T-helper 2 cell treated with Interferon-gamma antibody and Interleukin-4, amounts not matched to agents 100 ng/mL and 5 ng/mL, for 36 hours (primary cell): ENCODE measurements around the gene FTCD. TPM values are rescaled to one million over a fixed set of nuclear protein-coding genes. Genes with fewer than 3 reads are reported as not detected.

Experiments
- intact Hi-C: fragments of 100-400 bp; cut with micrococcal nuclease; formaldehyde crosslinking; loops from one replicate; pipeline ENCODE4 v1.15.1; 2023
- total RNA-seq: library from RNA; stranded (reverse); gene quantifications from 2 replicates; pipeline ENCODE4 v1.2.3, GENCODE V29; 2022

FTCD gene
- total RNA-seq, 1 donor from 2014 or later = 0.25 TPM

DNA sequence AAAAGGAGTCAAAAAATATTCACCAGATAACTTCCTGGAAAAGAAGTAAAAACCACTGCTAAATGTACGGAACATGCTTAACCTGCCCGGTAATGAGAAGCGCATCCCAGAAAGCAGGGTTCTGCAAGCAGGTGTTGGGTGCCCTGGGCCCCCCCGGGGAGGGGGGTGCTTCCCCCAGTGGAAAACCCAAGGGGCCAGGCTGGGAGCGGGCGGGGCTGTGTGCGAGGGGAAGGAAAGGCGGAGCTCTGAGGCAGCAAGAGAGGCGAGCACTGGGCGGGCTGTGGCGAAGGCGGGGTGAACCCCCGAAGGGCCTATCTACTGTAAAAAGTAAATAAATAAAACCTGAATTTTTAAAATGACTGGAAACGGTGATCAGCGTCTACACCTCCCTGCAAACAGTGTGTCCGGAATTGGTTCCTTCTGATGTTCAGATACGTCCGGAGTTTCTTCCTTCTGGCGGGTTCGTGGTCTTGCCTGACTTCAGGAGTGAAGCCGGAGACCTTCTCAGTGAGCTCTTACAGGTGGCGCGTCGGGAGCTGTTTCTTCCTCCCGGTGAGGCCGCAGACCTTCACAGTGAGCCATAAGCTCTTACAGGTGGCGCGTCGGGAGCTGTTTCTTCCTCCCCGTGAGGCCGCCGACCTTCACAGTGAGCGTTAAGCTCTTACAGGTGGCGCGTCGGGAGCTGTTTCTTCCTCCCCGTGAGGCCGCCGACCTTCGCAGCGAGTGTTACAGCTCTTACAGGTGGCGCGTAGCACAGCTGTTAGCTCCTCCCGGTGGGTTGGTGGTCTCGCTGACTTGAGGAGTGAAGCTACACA, 13.4 kb downstream of the FTCD start:
- intact Hi-C loops = loop anchor here (2.0 to 5.0 kb wide), 2 partner anchors 87 to 145 kb away; partner anchors contain the start of genes LSS, MCM3AP and YBEY

DNA sequence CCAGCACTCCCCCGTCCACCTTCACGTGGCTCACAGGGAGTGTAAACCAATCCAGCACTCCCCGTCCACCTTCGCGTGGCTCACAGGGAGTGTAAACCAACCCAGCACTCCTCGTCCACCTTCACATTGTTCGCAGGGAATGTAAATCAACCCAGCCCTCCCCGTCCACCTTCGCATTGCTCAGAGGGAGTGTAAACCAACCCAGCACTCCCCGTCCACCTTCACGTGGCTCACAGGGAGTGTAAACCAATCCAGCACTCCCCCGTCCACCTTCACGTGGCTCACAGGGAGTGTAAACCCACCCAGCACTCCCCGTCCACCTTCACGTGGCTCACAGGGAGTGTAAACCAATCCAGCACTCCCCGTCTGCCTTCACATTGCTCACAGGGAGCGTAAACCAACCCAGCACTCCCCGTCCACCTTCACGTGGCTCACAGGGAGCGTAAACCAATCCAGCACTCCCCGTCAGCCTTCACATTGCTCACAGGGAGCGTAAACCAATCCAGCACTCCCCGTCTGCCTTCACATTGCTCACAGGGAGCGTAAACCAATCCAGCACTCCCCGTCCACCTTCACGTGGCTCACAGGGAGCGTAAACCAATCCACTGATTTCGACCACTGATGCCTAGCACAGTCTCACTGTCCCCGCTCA, 14.9 kb downstream of the FTCD start:
- intact Hi-C loops = loop anchor here (5.0 kb wide), 1 partner anchor 147 kb away; the partner anchor contains the start of genes MCM3AP and YBEY

DNA sequence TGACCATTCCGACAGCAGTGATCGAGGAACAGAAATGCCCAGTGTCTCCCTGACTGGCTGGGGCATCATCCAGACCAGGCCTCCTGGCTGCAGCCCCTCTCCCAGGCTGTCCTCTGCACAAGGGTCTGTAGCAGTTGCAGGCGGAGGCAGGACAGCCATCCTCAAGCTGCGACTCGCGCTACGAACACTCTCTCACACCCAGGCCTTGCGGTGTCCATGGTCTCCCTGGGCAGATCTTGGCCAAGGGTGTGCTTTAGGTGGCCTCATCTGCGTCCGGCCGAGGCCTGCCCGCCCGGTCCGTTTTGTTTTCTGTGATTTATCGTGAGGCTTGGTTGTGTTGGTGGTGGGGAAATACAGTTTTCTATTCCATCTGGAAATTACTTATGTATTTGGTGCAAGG, 15.7 kb downstream of the FTCD start:
- intact Hi-C loops = loop anchor here (5.0 kb wide), 1 partner anchor 148 kb away; the partner anchor contains the start of genes MCM3AP and YBEY

DNA sequence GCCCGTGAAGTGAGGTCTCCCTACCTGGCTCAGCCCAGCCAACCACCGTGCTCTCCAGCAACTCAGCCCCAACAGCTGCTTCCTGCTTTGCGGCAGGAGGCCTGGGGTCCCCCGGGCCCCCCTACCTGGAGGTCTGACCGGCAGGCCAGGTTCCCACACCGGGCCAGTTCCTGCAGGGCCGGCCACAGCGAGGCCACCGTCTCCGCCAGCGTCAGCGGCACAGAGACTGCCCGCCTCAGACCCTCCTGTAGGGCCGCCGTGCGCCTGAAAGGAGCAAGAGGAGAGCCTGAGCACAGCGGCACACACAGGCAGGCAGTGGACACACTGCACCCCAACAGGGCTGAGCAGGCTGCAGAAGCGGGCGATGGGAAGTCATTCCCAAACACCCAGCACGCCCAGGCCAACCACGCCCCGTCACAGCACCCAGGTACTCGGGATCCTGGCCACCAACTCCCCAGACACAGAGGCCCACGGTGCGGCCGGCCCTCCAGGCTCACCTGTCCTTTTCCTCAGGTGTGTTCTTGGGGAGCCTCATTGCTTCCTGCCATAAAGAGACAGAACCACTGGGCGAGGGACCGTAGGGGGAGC, 16.9 kb downstream of the FTCD start:
- intact Hi-C loops = no loop called here

DNA sequence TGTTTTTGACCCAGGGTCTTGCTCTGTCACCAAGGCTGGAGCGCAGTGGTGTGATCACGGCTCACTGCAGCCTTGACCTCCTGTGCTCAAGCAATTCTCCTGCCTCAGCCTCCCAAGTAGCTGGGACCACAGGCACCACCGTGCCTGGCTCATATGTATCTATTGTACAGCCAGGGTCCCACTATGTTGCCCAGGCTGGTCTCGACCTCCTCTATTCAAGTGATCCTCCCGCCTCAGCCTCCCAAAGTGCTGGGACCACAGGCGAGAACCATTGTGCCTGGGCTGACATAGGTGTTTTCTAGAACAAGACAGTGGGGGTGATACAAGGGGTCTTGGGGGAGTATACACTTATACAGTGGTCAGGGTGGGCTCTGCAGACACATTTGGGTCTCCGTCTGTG, 17.5 kb downstream of the FTCD start:
- intact Hi-C loops = no loop called here

DNA sequence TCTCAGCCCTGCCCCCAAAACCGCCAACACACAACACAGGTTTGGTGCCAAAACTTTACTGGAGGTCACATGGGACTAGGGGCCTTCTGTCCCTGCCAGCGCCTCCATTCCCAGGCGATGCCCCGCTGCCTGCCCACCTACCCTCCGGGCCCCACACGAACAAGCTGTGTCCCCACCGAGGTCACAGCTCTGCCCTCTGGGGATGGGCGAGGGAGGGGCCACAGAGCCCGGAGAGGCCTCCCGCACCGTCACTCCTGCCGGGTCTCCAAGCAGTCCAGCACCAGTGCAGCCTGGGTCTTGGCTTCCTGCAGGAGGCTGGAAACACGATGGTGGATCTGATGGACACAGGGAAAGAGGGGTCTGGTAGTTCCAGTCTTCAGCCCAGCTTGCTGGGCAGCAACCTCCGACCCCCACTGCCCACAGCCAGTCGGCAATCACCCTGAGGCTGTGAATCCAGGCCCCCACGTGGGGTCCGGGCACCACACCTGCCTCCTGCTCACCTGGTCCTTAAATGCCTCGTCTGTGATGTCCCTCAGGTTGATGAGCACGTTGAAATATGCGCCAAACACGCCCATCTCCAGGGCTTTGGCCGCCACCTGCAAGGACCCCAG, 18.5 kb downstream of the FTCD start:
- intact Hi-C loops = no loop called here

DNA sequence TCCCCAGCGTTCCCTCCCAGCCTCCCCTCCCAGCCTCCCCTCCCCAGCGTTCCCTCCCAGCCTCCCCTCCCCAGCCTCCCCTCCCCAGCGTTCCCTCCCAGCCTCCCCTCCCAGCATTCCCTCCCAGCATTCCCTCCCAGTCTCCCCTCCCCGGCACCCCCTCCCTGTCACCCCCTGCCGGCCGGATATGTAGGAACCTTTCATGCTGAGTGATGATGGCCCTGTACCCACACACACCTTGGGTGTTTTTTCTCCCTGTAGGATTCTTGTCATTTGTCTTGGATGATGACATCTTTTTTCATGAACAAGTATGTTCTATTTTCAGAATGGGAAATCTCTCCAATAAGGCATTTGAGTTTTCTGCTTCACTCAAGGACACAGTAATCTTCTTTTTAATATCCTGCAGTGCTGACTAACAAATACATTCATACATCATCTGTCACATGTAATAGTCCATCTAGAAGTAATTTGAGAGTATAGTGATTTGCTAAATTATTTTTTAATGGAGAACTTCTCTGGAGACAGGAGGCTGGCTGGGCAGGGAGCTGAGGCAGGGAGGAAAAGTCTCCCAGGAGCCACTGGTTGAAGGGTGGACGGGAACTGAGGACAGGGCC, 19.5 kb downstream of the FTCD start:
- intact Hi-C loops = no loop called here

DNA sequence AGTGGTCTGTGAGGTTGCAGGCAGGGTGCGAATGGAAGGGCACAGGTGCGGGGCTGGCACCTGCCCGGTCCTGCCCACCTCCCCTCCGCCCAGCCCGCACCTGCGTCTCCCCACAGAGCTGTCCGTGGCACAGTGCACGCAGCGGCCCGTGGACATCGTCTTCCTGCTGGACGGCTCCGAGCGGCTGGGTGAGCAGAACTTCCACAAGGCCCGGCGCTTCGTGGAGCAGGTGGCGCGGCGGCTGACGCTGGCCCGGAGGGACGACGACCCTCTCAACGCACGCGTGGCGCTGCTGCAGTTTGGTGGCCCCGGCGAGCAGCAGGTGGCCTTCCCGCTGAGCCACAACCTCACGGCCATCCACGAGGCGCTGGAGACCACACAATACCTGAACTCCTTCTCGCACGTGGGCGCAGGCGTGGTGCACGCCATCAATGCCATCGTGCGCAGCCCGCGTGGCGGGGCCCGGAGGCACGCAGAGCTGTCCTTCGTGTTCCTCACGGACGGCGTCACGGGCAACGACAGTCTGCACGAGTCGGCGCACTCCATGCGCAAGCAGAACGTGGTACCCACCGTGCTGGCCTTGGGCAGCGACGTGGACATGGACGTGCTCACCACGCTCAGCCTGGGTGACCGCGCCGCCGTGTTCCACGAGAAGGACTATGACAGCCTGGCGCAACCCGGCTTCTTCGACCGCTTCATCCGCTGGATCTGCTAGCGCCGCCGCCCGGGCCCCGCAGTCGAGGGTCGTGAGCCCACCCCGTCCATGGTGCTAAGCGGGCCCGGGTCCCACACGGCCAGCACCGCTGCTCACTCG, 23.3 kb downstream of the FTCD start:
- intact Hi-C loops = no loop called here

DNA sequence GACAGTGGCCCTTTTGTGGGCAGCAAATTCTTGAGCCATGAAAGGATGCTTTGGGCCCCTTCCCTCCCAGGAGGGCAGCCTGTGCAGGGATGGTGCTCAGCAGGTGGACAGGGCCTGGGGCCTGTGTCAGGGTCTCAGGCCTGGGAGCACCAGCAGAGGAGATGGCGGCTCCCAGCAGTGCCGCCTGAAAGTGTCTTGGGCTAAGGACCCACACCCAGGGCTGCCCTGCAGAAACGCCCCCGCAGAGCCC, 23.9 kb downstream of the FTCD start:
- intact Hi-C loops = no loop called here

DNA sequence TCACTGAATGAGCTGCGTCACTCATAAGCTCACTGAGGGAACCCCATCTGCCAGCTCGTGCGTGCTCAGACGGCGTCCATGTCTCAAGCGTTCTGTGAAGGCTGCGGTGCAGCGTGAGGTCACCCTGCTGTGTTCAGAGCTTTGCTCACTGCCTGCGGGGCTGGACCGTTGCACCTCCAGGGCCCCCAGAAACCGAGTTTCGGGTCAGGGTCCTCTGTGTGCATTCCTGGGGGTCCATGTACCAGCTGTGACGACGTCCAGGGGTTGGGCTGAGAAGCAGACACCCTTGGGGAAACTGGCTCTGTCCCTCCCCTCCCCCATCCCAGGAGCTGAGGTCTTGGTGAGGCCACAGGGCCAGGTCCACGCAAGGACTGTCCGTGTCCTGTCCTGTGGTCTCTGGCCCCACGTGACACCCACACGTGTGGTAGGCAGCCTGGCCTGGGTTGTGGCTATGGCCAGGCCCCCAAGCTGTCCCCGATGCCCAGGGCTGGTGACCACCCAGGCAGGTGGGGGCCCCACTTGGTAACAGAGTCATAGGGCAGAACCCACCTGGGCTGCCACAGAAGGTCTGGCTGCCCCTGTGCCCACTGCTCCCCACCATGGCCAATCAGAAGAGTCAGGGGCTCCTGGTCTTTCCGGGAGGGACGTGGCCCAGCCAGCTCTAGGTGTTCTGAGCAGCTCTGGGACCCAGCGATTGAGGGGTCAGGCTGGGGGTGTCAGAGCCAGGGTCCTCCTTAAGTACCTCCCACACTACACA, 24.4 kb downstream of the FTCD start:
- intact Hi-C loops = no loop called here

DNA sequence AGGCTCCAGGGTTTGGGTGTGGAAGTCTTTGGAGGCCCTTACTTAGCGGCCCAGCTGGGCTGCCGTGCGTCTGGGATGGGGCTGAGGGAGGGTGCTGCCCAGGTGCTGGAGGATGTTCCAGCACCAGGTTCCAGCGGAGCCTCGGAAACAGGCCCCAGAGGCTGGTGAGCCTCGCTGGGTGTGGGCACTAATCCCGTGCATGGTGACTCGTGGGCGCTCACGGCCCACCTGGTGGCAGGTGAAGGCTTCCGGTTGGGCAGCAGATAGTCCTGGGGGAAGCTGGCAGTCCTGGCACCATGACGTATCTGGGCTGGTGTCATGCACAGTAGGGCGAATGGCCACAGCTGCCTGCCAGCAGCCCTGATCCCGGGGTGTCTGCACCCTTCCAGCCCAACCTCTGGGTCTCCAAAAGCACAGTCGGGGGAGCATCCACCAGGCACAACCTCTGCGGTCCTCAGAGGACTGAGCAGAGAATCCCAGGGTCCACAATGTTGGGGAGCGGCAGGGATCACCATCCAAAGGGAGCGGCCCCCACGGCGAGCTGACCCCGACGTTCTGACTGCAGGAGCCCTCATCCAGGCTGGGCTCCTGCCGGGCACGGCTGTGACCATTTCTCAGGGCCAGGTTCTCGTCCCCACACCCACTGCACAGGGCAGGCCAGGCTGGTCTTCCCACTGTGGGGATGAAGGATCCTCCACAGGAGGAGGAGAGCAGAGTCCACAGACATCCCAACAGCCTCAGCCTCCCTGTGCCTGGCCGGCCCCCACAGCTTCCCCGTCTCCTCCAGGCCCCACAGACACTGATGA, 25.3 kb downstream of the FTCD start:
- intact Hi-C loops = no loop called here

DNA sequence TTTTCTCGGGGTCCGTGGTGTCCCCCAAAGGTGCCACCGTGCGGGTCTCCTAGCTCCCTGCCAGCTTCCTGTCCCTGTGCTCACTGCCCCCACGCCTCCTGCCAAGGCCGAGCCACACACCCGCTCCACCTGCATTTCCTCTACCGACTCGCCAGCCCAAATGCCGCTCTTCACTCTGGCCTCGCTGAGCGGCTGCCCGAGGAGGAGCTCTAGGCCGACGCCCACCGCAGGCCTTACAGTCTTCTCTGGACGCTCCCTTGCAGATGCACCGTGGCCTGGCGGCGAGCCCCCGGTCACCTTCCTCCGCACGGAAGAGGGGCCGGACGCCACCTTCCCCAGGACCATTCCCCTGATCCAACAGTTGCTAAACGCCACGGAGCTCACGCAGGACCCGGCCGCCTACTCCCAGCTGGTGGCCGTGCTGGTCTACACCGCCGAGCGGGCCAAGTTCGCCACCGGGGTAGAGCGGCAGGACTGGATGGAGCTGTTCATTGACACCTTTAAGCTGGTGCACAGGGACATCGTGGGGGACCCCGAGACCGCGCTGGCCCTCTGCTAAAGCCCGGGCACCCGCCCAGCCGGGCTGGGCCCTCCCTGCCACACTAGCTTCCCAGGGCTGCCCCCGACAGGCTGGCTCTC, 26.3 kb downstream of the FTCD start:
- intact Hi-C loops = no loop called here

DNA sequence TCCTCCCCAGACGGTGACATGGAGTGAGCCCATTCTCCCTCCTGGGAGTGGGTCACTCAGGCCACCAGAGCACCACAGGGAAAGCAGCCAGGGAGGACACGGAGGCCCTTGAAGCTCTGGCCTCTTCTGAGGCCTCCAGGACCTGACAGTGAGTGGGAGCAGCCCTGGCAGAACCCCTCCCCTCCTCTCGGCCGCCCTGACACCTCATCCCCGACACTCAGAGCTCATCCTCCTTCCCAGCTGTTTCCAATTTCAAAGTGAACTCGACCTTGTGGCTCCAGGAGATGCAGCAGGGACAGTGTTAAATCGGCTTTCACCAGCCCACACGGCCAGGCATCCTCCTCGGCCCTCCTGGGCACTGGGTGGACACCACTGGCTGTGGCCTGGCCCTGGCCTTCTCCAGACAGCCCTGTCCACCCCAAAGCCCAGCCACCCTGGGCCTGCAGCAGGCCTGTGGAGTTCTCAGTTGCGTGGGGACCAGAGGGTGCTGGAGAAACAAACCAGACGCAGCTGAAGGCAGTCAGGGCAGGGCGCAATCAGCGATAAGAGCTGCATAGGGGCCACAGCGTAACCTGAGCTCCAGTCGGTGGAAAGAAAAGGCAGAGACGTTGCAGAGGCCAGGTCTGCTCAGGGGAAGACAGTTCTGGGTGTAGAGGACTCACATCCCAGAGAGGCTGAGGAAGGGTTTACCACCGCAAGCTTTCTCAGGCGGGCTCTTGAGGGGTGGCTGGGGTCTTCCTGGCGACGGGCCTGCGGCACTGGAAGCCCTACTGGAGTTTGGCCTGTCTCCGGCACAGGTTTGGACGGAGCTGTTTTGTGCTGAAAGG, 27.1 kb downstream of the FTCD start:
- intact Hi-C loops = no loop called here

DNA sequence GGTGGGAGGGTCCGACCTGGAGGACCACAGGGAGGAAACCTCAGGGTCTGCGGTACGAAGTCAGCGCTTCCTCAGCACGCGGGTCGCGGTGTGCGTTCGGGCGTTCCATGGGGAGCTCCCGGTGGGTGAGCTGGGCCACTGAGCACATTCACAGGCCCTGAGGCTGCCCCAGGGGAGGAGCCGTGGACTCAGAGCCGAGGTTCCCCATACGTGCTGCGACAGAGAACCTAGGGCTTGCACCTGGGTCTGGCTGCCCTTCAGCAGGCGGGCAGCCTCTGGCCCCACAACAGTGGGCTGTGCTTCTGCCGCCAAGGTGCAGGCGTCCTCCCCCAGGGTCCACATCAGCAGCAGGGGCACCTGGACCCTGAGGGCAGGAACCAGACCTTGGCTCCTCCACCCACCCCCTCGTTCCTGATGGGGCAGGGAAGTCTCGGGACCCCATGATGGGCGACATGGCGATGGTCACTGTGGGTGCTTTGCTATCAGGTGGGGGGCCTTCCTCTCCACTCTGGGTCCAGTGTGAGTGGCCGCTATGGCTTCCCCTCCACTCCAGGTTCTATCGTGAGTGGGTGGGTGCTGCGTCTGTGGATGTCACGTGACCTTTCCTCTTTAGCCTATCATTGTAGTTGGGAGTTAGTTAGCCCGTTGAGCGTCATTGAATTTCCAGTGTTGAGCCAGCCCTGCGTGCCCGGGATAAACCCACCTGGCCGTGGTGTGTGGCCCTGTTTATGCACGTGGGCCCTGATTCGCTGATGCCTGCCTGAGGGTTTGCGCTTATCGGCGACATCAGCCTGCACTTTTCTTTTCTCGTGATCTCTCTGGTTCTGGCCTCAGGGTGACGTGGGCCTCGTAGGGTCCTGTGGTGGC, 27.9 kb downstream of the FTCD start:
- intact Hi-C loops = no loop called here

DNA sequence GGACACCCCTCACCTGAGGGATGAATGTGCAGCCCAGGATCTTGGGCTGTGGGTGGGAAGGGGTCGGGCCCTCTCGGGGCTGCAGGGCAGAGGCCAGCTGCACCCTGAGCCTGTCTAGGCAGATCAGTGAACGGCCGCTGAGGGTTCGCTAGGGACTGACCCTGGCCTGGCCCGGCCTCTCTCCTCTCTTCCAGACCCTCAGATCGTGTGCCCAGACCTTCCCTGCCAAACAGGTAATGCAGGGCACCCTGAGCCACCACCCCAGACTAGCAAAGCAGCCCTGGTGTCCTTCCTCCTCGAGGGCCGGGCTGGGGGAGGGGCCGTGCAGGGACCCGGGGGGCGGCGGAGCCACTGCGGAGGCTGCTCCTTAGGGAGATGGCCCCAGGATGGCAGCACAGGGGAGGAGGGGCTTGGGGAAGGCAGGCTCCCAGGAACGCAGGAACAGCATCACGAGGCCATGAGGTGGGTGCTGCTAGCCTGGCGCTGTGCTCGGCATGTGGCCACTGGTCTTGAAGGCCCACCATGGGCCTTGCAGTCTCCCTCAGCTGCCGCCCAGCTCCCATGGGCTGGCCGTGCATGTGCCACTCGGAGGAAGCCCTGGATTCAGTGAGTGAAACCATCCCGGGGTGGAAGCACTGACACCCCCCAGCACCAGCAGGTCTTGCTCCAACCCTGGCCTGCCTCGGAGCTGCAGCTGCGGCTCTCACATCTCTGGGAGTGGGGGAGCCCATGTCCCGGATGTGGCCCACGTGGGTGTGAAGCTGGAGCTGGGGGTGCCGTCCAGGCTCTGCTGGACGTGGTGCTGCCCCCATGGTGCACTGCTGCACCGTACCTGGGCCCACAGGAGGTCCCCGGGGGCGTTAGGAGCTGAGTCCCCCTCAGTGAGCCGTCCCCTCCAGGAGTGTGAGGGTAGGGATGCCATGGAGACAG, 28.8 kb downstream of the FTCD start:
- intact Hi-C loops = no loop called here

DNA sequence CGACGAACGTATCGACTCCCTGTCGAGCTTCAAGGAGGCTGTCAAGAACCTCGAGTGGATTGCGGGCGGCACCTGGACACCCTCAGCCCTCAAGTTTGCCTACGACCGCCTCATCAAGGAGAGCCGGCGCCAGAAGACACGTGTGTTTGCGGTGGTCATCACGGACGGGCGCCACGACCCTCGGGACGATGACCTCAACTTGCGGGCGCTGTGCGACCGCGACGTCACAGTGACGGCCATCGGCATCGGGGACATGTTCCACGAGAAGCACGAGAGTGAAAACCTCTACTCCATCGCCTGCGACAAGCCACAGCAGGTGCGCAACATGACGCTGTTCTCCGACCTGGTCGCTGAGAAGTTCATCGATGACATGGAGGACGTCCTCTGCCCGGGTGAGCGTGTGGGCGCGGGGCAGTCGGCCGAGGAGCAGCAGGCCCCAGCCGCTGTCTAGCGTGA, 29.5 kb downstream of the FTCD start:
- intact Hi-C loops = no loop called here
